Neural cell (in vitro differentiated cells): ENCODE data around the gene ATP8B3.

Source experiments
- EP300 ChIP-seq: fragments of 450-650 bp; conservative IDR thresholded peaks from 2 replicates; pipeline ENCODE4 v1.6.1; 2014; ENCODE audit warnings: antibody characterized with exemption, mild to moderate bottlenecking, moderate library complexity; ENCODE audit not compliant: poor library complexity, severe bottlenecking
- POLR2AphosphoS5 ChIP-seq: IDR thresholded peaks from 2 replicates; pipeline ENCODE4 v1.6.1; 2012
- TF ChIP-seq, protein P1 (sequence below): fragments of 450-650 bp; IDR thresholded peaks from 2 replicates; pipeline ENCODE4 v1.5.1; 2014; ENCODE audit warnings: antibody characterized with exemption, mild to moderate bottlenecking, moderate library complexity; ENCODE audit not compliant: poor library complexity, severe bottlenecking

DNA sequence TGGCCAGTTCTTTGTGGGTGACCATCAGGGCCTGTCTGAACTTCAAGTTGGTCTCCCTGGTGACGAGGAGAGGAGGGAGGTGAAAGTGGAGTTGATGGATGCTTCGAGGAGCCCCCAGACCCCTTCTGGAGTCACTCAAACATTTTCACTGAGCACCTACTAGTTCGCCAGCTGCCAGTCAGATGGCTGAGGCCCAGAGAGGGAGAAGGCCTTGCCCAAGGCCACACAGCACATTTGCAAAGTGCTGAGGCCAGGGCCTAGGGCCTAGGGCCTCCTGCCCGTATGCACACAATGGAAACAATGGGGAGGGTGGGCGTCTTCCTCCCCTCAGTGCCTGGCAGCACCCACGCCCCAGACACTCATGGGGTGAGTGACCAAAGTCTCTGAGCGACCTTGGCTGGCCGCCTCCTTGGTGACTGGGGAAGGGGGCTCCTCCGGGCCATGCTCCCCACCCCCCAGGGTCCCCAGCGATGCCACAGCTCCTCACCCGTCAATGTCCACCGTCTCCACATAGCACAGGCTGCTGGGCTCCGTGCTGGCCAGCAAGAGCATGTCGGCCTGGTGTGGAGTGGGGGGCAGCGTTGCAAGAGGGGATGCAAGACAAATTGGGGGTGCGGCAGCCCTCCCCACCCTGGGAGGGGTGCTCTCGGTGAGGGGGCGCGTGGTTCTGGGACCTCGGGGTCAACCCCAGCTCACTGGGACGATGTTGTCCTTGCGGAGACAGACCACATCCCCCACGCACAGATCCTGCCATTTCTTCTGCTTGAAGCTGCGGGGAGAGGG, 6.5 kb downstream of the ATP8B3 start:
- TF ChIP-seq, protein P1, sequence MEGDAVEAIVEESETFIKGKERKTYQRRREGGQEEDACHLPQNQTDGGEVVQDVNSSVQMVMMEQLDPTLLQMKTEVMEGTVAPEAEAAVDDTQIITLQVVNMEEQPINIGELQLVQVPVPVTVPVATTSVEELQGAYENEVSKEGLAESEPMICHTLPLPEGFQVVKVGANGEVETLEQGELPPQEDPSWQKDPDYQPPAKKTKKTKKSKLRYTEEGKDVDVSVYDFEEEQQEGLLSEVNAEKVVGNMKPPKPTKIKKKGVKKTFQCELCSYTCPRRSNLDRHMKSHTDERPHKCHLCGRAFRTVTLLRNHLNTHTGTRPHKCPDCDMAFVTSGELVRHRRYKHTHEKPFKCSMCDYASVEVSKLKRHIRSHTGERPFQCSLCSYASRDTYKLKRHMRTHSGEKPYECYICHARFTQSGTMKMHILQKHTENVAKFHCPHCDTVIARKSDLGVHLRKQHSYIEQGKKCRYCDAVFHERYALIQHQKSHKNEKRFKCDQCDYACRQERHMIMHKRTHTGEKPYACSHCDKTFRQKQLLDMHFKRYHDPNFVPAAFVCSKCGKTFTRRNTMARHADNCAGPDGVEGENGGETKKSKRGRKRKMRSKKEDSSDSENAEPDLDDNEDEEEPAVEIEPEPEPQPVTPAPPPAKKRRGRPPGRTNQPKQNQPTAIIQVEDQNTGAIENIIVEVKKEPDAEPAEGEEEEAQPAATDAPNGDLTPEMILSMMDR = no peak
- TF ChIP-seq POLR2AphosphoS5 = no peak
- no peak for TF ChIP-seq EP300
